Measurements from ENCODE around the gene NFIB. TPM values are rescaled to one million over a fixed set of nuclear protein-coding genes. Genes with fewer than 3 reads are reported as not detected.

The NFIB gene
- total and polyA plus RNA-seq, 2 donors from 2014 or later = 15.6 to 112 TPM

- peak overlapping the region; percentile 48 to 51 for H3K27ac ChIP-seq (ENCODE audit: low read depth in 2 of 2, low read length in 2 of 2)
- TF ChIP-seq CTCF (IDR thresholded peaks at IDR 0.05; ENCODE audit: borderline replicate concordance, extremely low read depth, insufficient read depth) = no peak
Measured at GRCh38 chr9:14283276-14283675, 30.7 kb downstream of the NFIB start.

GRCh38 chr9:14281876-14282275 lies 32.1 kb downstream of the NFIB start:
- DNase-seq (no peak), FAIRE-seq (no peak)
- no peaks in the 10 kb centered on the region for H3K27me3 ChIP-seq (ENCODE audit: control insufficient read depth, insufficient read depth, low read length)
- no peak for TF ChIP-seq CTCF (IDR thresholded peaks at IDR 0.05; ENCODE audit: borderline replicate concordance, extremely low read depth, insufficient read depth)
- no peaks in the 10 kb centered on the region for H3K36me3 ChIP-seq (ENCODE audit: control insufficient read depth in 2 of 3, insufficient read depth in 3 of 3, low read length in 3 of 3)
- intact Hi-C loops (cut with DNase I) = no loop called here
- H3K27ac ChIP-seq (ENCODE audit: low read depth in 2 of 2, low read length in 2 of 2) = no peak overlapping the region
- no peaks in the 10 kb centered on the region for H3K9me3 ChIP-seq (ENCODE audit: control insufficient read depth in 2 of 3, insufficient read depth in 1 of 3, low read length in 3 of 3)
- no peak overlapping the region for H3K9ac ChIP-seq (ENCODE audit: low read length in 3 of 3)
- peaks cover 0 to 36% (median 16%) of the 10 kb centered on the region in 3 donors for H3K4me1 ChIP-seq (ENCODE audit: control insufficient read depth in 2 of 3, insufficient read depth in 2 of 3, low read depth in 1 of 3, low read length in 3 of 3)
- H3K4me3 ChIP-seq (ENCODE audit: low read length in 3 of 3) = no peak overlapping the region

More at GRCh38 chr9:14283276-14283675, 30.7 kb downstream of the NFIB start:
- Histone ChIP-seq H3K36me3 (ENCODE audit: control insufficient read depth in 2 of 3, insufficient read depth in 3 of 3, low read length in 3 of 3) (no peaks in the 10 kb centered on the region), H3K4me1 (ENCODE audit: control insufficient read depth in 2 of 3, insufficient read depth in 2 of 3, low read depth in 1 of 3, low read length in 3 of 3) (peaks cover 0 to 24% (median 12%) of the 10 kb centered on the region in 3 donors), H3K9me3 (ENCODE audit: control insufficient read depth in 2 of 3, insufficient read depth in 1 of 3, low read length in 3 of 3) (no peaks in the 10 kb centered on the region), H3K9ac (ENCODE audit: low read length in 3 of 3) (no peak overlapping the region), H3K4me3 (ENCODE audit: low read length in 3 of 3) (peak overlapping the region in 1 of 3 donors; percentile 17), H3K27me3 (ENCODE audit: control insufficient read depth, insufficient read depth, low read length) (no peaks in the 10 kb centered on the region)
- DNase-seq (peak in 2 of 5 donors; percentile 25 to 45), FAIRE-seq (peak; percentile 46)
- intact Hi-C loops (cut with DNase I) = no loop called here

DNA sequence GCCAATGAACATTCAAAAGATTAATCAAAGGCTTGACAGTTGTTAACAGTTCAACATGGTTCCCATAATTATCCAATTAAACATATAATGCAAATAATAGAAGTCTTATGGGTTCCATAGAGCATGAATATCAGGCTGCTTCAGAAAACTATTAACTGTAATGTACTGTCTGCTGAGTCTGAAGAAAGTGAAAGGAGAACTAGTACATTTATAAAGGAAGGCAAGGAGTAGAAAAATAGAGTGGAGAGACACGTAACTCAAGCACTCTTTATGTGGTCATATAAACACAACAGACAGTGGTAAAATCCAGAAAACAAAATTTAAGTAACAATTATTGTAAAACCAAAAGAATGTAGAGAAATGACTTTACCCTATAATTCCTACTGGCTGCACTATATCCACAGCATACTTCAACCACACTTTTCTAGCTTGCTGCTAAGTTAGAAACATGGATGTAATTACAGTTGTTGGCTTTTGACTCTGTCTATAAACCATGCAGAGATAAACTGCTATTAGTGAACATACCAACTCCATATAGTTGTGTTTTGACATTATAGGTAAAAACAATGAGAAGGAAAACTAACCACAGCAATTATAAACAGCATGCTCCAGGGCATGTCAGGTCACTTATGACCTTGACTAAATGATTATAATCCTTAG lies 32.7 kb downstream of the NFIB start:
- no peak for TF ChIP-seq CTCF (IDR thresholded peaks at IDR 0.05; ENCODE audit: borderline replicate concordance, extremely low read depth, insufficient read depth)
- Histone ChIP-seq H3K27ac (ENCODE audit: low read depth in 2 of 2, low read length in 2 of 2) (no peak overlapping the region), H3K36me3 (ENCODE audit: control insufficient read depth in 2 of 3, insufficient read depth in 3 of 3, low read length in 3 of 3) (no peaks in the 10 kb centered on the region), H3K9me3 (ENCODE audit: control insufficient read depth in 2 of 3, insufficient read depth in 1 of 3, low read length in 3 of 3) (no peaks in the 10 kb centered on the region), H3K9ac (ENCODE audit: low read length in 3 of 3) (no peak overlapping the region), H3K27me3 (ENCODE audit: control insufficient read depth, insufficient read depth, low read length) (no peaks in the 10 kb centered on the region), H3K4me3 (ENCODE audit: low read length in 3 of 3) (no peak overlapping the region), H3K4me1 (ENCODE audit: control insufficient read depth in 2 of 3, insufficient read depth in 2 of 3, low read depth in 1 of 3, low read length in 3 of 3) (peaks cover 0 to 39% (median 16%) of the 10 kb centered on the region in 3 donors)
- FAIRE-seq (no peak), DNase-seq (no peak)
- intact Hi-C loops (cut with DNase I) = no loop called here

All from kidney (tissue), 14 donors.